HepG2 (cell line): Measurements from ENCODE around the gene EFS. TPM values are rescaled to one million over a fixed set of nuclear protein-coding genes. Genes with fewer than 3 reads are reported as not detected.

ENCODE experiments used
- AKAP8 ChIP-seq: sonication (generic); formaldehyde crosslinking; IDR thresholded peaks from 2 replicates; pipeline ENCODE4 v1.5.1; 2020; ENCODE audit warnings: mild to moderate bottlenecking, missing genetic modification reagents
- ETV5 ChIP-seq: IDR thresholded peaks from 2 replicates; pipeline ENCODE4 v1.6.1; 2018; ENCODE audit warnings: missing biosample characterization, missing genetic modification reagents, inconsistent platforms, borderline replicate concordance
- FOSL1 ChIP-seq: sonication (generic); formaldehyde crosslinking; IDR thresholded peaks from 2 replicates; pipeline ENCODE4 v1.9.0; 2021; ENCODE audit warnings: missing genetic modification reagents, borderline replicate concordance
- IKZF4 ChIP-seq: sonication (generic); formaldehyde crosslinking; IDR thresholded peaks from 2 replicates; pipeline ENCODE4 v1.5.1; 2020; ENCODE audit warnings: borderline replicate concordance, mild to moderate bottlenecking, low read depth, missing genetic modification reagents; ENCODE audit errors: not compliant biosample characterization
- IRF2 ChIP-seq: IDR thresholded peaks from 2 replicates; pipeline ENCODE4 v1.6.1; 2018; ENCODE audit warnings: missing genetic modification reagents, missing compliant biosample characterization
- JDP2 ChIP-seq: sonication (generic); formaldehyde crosslinking; IDR thresholded peaks from 2 replicates; pipeline ENCODE4 v1.8.1; 2022; ENCODE audit warnings: missing genetic modification reagents, borderline replicate concordance
- KLF16 ChIP-seq, 2 experiments: sonication (generic) in 1 of 2; formaldehyde crosslinking in 1 of 2; IDR thresholded peaks; 2 replicates each; pipeline versions ENCODE4 v1.6.1 to v1.8.0; 2016 to 2023; ENCODE audit warnings: missing genetic modification reagents in 2 of 2, missing compliant biosample characterization in 1 of 2
- MLLT10 ChIP-seq: sonication (generic); formaldehyde crosslinking; IDR thresholded peaks from 2 replicates; pipeline ENCODE4 v1.4.0; 2020; ENCODE audit warnings: missing genetic modification reagents
- MTA1 ChIP-seq: sonication (generic); formaldehyde crosslinking; IDR thresholded peaks from 2 replicates; pipeline ENCODE4 v1.4.0; 2020; ENCODE audit warnings: missing genetic modification reagents, mild to moderate bottlenecking, borderline replicate concordance
- POLR2AphosphoS5 ChIP-seq: IDR thresholded peaks from 2 replicates; pipeline ENCODE4 v1.6.1; 2012; ENCODE audit warnings: low read depth, low read length
- RBM22 ChIP-seq: fragments of 200-400 bp; formaldehyde crosslinking; optimal IDR thresholded peaks from 2 replicates; pipeline ENCODE3; 2017; ENCODE audit warnings: mild to moderate bottlenecking, low read length, moderate library complexity
- RFX1 ChIP-seq: fragments of 450-650 bp; IDR thresholded peaks from 2 replicates; pipeline ENCODE4 v1.6.1; 2017
- RFX3 ChIP-seq: IDR thresholded peaks from 2 replicates; pipeline ENCODE4 v1.6.1; 2016; ENCODE audit warnings: missing biosample characterization, missing genetic modification reagents
- SRSF1 ChIP-seq: fragments of 200-400 bp; formaldehyde crosslinking; optimal IDR thresholded peaks from 2 replicates; pipeline ENCODE3; 2017; ENCODE audit warnings: mild to moderate bottlenecking, low read depth, low read length, moderate library complexity
- STAT5B ChIP-seq: sonication (generic); formaldehyde crosslinking; IDR thresholded peaks from 2 replicates; pipeline ENCODE4 v1.4.0; 2020; ENCODE audit warnings: missing genetic modification reagents
- TOE1 ChIP-seq: sonication (generic); formaldehyde crosslinking; IDR thresholded peaks from 2 replicates; pipeline ENCODE4 v1.4.0; 2020; ENCODE audit warnings: mild to moderate bottlenecking, missing genetic modification reagents
- U2AF2 ChIP-seq: fragments of 200-400 bp; formaldehyde crosslinking; IDR thresholded peaks from 2 replicates; pipeline ENCODE4 v1.6.1; 2017; ENCODE audit warnings: low read depth, mild to moderate bottlenecking, low read length
- ZBTB8A ChIP-seq: sonication (generic); formaldehyde crosslinking; IDR thresholded peaks from 2 replicates; pipeline ENCODE4 v1.4.0; 2020; ENCODE audit warnings: mild to moderate bottlenecking, low read depth, missing genetic modification reagents, borderline replicate concordance
- ZFP37 ChIP-seq: sonication (generic); formaldehyde crosslinking; IDR thresholded peaks from 2 replicates; pipeline ENCODE4 v1.4.0; 2020; ENCODE audit warnings: missing genetic modification reagents, borderline replicate concordance
- ZNF234 ChIP-seq: sonication (generic); formaldehyde crosslinking; conservative IDR thresholded peaks from 2 replicates; pipeline ENCODE4 v1.5.1; 2020; ENCODE audit warnings: mild to moderate bottlenecking, missing genetic modification reagents
- ZNF296 ChIP-seq: sonication (generic); formaldehyde crosslinking; conservative IDR thresholded peaks from 2 replicates; pipeline ENCODE4 v1.5.0; 2020; ENCODE audit warnings: mild to moderate bottlenecking, missing genetic modification reagents
- ZNF616 ChIP-seq: sonication (generic); formaldehyde crosslinking; IDR thresholded peaks from 2 replicates; pipeline ENCODE4 v1.5.0; 2020; ENCODE audit warnings: low read depth, mild to moderate bottlenecking, missing genetic modification reagents
- ZNF790 ChIP-seq: sonication (generic); formaldehyde crosslinking; IDR thresholded peaks from 2 replicates; pipeline ENCODE4 v1.8.0; 2022; ENCODE audit warnings: missing genetic modification reagents, mild to moderate bottlenecking, borderline replicate concordance
- ZNF83 ChIP-seq: sonication (generic); formaldehyde crosslinking; IDR thresholded peaks from 2 replicates; pipeline ENCODE4 v1.4.0; 2020; ENCODE audit warnings: missing genetic modification reagents, mild to moderate bottlenecking, borderline replicate concordance
- polyA plus RNA-seq, 8 experiments: library from polyadenylated mRNA; depleted of rRNA in 3 of 8; stranded (reverse) in 7 of 8; unstranded in 1 of 8; fragments of >200 nt; fragmentation: Illumina TruSeq in 4 of 8; extraction: Trizol in 4 of 8; gene quantifications; 2 replicates each; pipeline versions ENCODE4 v1.2.1 to v1.2.3, GENCODE V29; 2011 to 2016; ENCODE audit warnings: low read depth in 4 of 8, missing spikeins in 1 of 8, mixed read lengths in 1 of 8; ENCODE audit not compliant: insufficient read depth in 1 of 8
- total RNA-seq, 5 experiments: library from RNA; depleted of rRNA; stranded (reverse); fragments of >200 nt; fragmentation: Illumina TruSeq; extraction: Trizol; gene quantifications; 2 replicates each; pipeline ENCODE4 v1.2.3, GENCODE V29; 2016; ENCODE audit warnings: low read depth in 1 of 5
- TF ChIP-seq, protein P1 (sequence below): sonication (generic); formaldehyde crosslinking; IDR thresholded peaks from 2 replicates; pipeline ENCODE4 v1.4.0; 2020; ENCODE audit warnings: missing genetic modification reagents
- TF ChIP-seq, protein P2 (sequence below): IDR thresholded peaks from 2 replicates; pipeline ENCODE4 v1.6.1; 2016; ENCODE audit warnings: mild to moderate bottlenecking, missing biosample characterization, missing genetic modification reagents
- TF ChIP-seq, protein P3 (sequence below): sonication (generic); formaldehyde crosslinking; conservative IDR thresholded peaks from 2 replicates; pipeline ENCODE4 v1.8.0; 2022; ENCODE audit warnings: missing genetic modification reagents

The EFS gene
- total and polyA plus RNA-seq, 2 of the 13 experiments (the other 11 are each of a cell fraction or from before 2014, with no cell fraction given) = not detected

DNA sequence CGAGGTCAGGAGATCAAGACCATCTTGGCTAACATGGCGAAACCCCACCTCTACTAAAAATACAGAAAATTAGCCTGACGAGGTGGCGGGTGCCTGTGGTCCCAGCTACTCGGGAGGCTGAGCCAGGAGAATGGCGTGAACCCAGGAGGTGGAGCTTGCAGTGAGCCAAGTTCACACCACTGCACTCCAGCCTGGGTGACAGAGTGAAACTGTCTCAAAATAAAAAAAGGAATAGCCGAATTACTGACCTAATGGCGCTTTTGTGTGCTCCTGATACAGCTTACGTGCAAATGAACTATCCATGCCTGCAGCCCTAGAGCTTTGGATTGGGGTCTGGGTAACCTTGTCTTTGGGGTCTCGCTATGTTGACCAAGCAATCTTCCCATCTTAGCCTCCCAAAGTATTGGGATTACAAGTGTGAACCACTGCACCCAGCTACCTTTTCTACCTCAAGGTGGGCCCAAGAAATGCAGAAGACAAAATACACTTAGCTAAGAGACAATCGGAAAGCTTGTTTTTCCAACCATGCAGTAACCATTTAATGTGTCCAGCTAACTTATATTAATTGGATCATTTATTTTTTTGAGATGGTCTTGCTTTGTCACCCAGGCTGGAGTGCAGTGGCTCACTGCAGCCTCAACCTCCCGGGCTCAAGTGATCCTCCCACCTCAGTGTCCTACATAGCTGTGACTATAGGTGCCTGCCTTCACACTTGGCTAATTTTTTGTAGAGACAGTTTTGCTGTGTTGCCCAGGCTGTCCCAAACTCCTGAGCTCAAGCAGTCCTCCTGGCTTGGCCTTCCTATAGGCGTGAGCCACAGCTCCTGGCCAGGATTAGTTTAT lies 38.3 kb downstream of the EFS start (continued):
- TF ChIP-seq ZNF234 = no peak
- no peak for TF ChIP-seq ZNF83
- no peak; a peak in 1 of 4 replicates for TF ChIP-seq KLF16 (CRISPR knock-in tag; IDR thresholded peaks at IDR 0.05)
- no peak for TF ChIP-seq U2AF2
- TF ChIP-seq ZNF616 (CRISPR knock-in tag) = no peak
- TF ChIP-seq IKZF4 (CRISPR knock-in tag) = no peak
- TF ChIP-seq AKAP8 = peak; percentile 73; the same call in 1 of the 2 replicates
- TF ChIP-seq RFX1 = no peak
- TF ChIP-seq RBM22 = peak; percentile 99
- TF ChIP-seq JDP2 (CRISPR knock-in tag) = no peak; the same call in 1 of the 2 replicates
- no peak for TF ChIP-seq STAT5B (CRISPR knock-in tag)
- no peak for TF ChIP-seq MLLT10 (CRISPR knock-in tag)
- TF ChIP-seq RFX3 (CRISPR knock-in tag) = no peak
- TF ChIP-seq IRF2 = no peak
- TF ChIP-seq SRSF1 = no peak
- TF ChIP-seq, protein P1, sequence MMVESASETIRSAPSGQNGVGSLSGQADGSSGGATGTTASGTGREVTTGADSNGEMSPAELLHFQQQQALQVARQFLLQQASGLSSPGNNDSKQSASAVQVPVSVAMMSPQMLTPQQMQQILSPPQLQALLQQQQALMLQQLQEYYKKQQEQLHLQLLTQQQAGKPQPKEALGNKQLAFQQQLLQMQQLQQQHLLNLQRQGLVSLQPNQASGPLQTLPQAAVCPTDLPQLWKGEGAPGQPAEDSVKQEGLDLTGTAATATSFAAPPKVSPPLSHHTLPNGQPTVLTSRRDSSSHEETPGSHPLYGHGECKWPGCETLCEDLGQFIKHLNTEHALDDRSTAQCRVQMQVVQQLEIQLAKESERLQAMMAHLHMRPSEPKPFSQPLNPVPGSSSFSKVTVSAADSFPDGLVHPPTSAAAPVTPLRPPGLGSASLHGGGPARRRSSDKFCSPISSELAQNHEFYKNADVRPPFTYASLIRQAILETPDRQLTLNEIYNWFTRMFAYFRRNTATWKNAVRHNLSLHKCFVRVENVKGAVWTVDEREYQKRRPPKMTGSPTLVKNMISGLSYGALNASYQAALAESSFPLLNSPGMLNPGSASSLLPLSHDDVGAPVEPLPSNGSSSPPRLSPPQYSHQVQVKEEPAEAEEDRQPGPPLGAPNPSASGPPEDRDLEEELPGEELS (CRISPR knock-in tag) = 0 out of 2 replicates have a peak, but pooled peaks have one; percentile 18
- TF ChIP-seq, protein P2, sequence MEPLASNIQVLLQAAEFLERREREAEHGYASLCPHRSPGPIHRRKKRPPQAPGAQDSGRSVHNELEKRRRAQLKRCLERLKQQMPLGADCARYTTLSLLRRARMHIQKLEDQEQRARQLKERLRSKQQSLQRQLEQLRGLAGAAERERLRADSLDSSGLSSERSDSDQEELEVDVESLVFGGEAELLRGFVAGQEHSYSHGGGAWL = 0 out of 2 replicates have a peak, but pooled peaks have one; percentile 50
- TF ChIP-seq, protein P3, sequence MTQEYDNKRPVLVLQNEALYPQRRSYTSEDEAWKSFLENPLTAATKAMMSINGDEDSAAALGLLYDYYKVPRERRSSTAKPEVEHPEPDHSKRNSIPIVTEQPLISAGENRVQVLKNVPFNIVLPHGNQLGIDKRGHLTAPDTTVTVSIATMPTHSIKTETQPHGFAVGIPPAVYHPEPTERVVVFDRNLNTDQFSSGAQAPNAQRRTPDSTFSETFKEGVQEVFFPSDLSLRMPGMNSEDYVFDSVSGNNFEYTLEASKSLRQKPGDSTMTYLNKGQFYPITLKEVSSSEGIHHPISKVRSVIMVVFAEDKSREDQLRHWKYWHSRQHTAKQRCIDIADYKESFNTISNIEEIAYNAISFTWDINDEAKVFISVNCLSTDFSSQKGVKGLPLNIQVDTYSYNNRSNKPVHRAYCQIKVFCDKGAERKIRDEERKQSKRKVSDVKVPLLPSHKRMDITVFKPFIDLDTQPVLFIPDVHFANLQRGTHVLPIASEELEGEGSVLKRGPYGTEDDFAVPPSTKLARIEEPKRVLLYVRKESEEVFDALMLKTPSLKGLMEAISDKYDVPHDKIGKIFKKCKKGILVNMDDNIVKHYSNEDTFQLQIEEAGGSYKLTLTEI (CRISPR knock-in tag) = no peak
- TF ChIP-seq ETV5 (CRISPR knock-in tag) = no peak
- no peak for TF ChIP-seq ZBTB8A
- no peak for TF ChIP-seq FOSL1 (CRISPR knock-in tag)
- TF ChIP-seq MTA1 (CRISPR knock-in tag) = no peak
- TF ChIP-seq TOE1 (CRISPR knock-in tag) = no peak
- no peak for TF ChIP-seq ZFP37 (CRISPR knock-in tag)
- TF ChIP-seq POLR2AphosphoS5 = peak; percentile 81
- TF ChIP-seq ZNF296 (CRISPR knock-in tag) = no peak
- no peak for TF ChIP-seq ZNF790 (CRISPR knock-in tag)
